Nephron progenitor cell (in vitro differentiated cells): Measurements from ENCODE around the gene KIAA1549.
A peak's percentile ranks its signal among the peaks of the same experiment; 100 is the strongest.

ENCODE experiments used
- DNase-seq: peaks from one replicate; pipeline ENCODE4 v3.0.0; 2021
- H3K27ac Mint-ChIP-seq: 2 replicates; pipeline ENCODE4 v1.8.0; 2021; ENCODE audit warnings: mild to moderate bottlenecking, moderate library complexity, mixed read lengths
- H3K27me3 Mint-ChIP-seq: 2 replicates; pipeline ENCODE4 v1.8.0; 2021; ENCODE audit warnings: mild to moderate bottlenecking, low read depth, mixed read lengths; ENCODE audit not compliant: poor library complexity
- H3K36me3 Mint-ChIP-seq: 2 replicates; pipeline ENCODE4 v1.8.0; 2021; ENCODE audit warnings: low read depth, mixed read lengths
- H3K4me1 Mint-ChIP-seq: 2 replicates; pipeline ENCODE4 v1.8.0; 2021; ENCODE audit warnings: mixed read lengths
- H3K4me3 Mint-ChIP-seq: 2 replicates; pipeline ENCODE4 v1.8.0; 2021; ENCODE audit warnings: mild to moderate bottlenecking, moderate library complexity, mixed read lengths
- H3K9me3 Mint-ChIP-seq: 2 replicates; pipeline ENCODE4 v1.8.0; 2021; ENCODE audit warnings: mild to moderate bottlenecking, moderate library complexity, mixed read lengths
- CTCF ChIP-seq: fragments of 200-600 bp; sonication (generic); IDR thresholded peaks from 2 replicates; pipeline ENCODE4 v1.5.0; 2021; ENCODE audit warnings: antibody characterized with exemption

Gene KIAA1549

GRCh38 chr7:138891446-138891810 is 89.8 kb downstream of the KIAA1549 start:
- TF ChIP-seq CTCF: no peak
- H3K4me3 Mint-ChIP-seq: peak overlapping the region; percentile 33
- no peak for DNase-seq
- H3K27me3 Mint-ChIP-seq: peaks cover 4% of the 10 kb centered on the region
- H3K36me3 Mint-ChIP-seq: peaks cover 76% of the 10 kb centered on the region
- H3K9me3 Mint-ChIP-seq: no peaks in the 10 kb centered on the region
- peak overlapping the region; percentile 90 for H3K27ac Mint-ChIP-seq
- peaks cover 51% of the 10 kb centered on the region for H3K4me1 Mint-ChIP-seq

- Mint-ChIP-seq H3K4me3 (peak overlapping the region; percentile 33), H3K27ac (peak overlapping the region; percentile 90), H3K36me3 (peaks cover 70% of the 10 kb centered on the region), H3K4me1 (peaks cover 51% of the 10 kb centered on the region), H3K9me3 (no peaks in the 10 kb centered on the region), H3K27me3 (peaks cover 4% of the 10 kb centered on the region)
- DNase-seq: no peak
- TF ChIP-seq CTCF: no peak
Observed at GRCh38 chr7:138890499-138891445, 90.4 kb downstream of the KIAA1549 start.

GRCh38 chr7:138889582-138890498 is 91.3 kb downstream of the KIAA1549 start:
- Mint-ChIP-seq H3K36me3 (peaks cover 66% of the 10 kb centered on the region), H3K27me3 (peaks cover 4% of the 10 kb centered on the region), H3K4me3 (no peak overlapping the region), H3K27ac (peak overlapping the region; percentile 49), H3K4me1 (peaks cover 51% of the 10 kb centered on the region), H3K9me3 (no peaks in the 10 kb centered on the region)
- no peak for TF ChIP-seq CTCF
- DNase-seq: no peak

GRCh38 chr7:138887872-138888656 is 93.1 kb downstream of the KIAA1549 start:
- Mint-ChIP-seq H3K36me3 (peaks cover 62% of the 10 kb centered on the region), H3K4me3 (no peak overlapping the region), H3K27ac (peak overlapping the region; percentile 83), H3K27me3 (peaks cover 4% of the 10 kb centered on the region), H3K4me1 (peaks cover 48% of the 10 kb centered on the region), H3K9me3 (no peaks in the 10 kb centered on the region)
- no peak for TF ChIP-seq CTCF
- DNase-seq: no peak

GRCh38 chr7:138887085-138887710 is 94.0 kb downstream of the KIAA1549 start:
- Mint-ChIP-seq H3K27me3 (peaks cover 7% of the 10 kb centered on the region), H3K36me3 (peaks cover 62% of the 10 kb centered on the region), H3K9me3 (no peaks in the 10 kb centered on the region), H3K4me1 (peaks cover 42% of the 10 kb centered on the region), H3K4me3 (no peak overlapping the region), H3K27ac (peak overlapping the region; percentile 83)
- DNase-seq: peak; percentile 14
- TF ChIP-seq CTCF: no peak
